ENCODE results near the gene DPYD.

The DPYD gene

DNA sequence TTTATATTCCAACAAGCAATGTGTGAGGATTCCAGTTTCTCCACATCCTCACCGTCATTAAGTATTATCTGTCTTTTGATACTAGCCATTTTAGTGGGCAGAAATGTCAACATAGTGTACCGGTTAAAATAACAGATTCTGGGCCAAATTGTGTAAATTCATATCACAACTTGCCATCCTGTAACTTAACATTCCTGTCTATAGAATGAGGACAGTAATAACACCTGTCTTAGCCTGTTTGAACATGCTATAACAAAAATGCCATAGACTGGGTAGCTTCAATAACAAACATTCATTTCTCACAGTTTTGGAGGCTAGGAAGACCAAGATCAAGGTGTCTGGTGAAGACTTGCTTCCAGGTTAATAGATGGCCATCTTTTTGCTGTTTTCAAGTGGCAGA lies 708.2 kb downstream of the DPYD start:
- Histone ChIP-seq H3K9me3 (ENCODE audit: severe bottlenecking) (no peaks in the 10 kb centered on the region), H3K27ac (ENCODE audit: poor library complexity, severe bottlenecking) (no peak overlapping the region), H3K4me1 (ENCODE audit: insufficient read depth, poor library complexity, severe bottlenecking) (no peaks in the 10 kb centered on the region), H3K36me3 (ENCODE audit: low read depth) (no peaks in the 10 kb centered on the region), H3K27me3 (ENCODE audit: insufficient read depth, poor library complexity, severe bottlenecking) (no peaks in the 10 kb centered on the region), H3K4me3 (ENCODE audit: severe bottlenecking) (no peak overlapping the region)
- ATAC-seq (ENCODE audit: low read depth) (no peak), DNase-seq (ENCODE audit: low spot score) (no peak)
- no peak for TF ChIP-seq CTCF (IDR thresholded peaks at IDR 0.05; ENCODE audit: poor library complexity, severe bottlenecking)

DNA sequence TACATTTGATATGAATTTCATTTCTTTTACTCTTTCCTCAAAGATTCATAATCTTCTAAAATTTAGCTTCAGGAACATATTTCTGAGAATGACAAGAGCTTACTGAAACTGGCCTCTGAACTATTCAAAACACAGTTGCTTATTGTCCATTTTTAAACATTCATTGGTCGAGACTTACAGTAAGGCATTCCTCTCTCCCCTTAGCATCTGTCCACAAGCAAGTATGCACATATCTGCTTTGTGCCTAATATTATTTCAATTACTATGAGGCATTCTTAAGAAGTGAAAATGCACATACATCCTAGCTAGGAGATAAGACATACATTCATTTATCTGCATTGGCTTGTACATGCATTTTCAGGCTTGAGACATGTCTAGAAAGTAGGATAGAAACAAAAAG lies 710.5 kb downstream of the DPYD start:
- Histone ChIP-seq H3K27me3 (ENCODE audit: insufficient read depth, poor library complexity, severe bottlenecking) (no peaks in the 10 kb centered on the region), H3K9me3 (ENCODE audit: severe bottlenecking) (no peaks in the 10 kb centered on the region), H3K27ac (ENCODE audit: poor library complexity, severe bottlenecking) (no peak overlapping the region), H3K36me3 (ENCODE audit: low read depth) (no peaks in the 10 kb centered on the region), H3K4me1 (ENCODE audit: insufficient read depth, poor library complexity, severe bottlenecking) (no peaks in the 10 kb centered on the region), H3K4me3 (ENCODE audit: severe bottlenecking) (no peak overlapping the region)
- no peak for ATAC-seq (ENCODE audit: low read depth)
- DNase-seq (ENCODE audit: low spot score) = no peak
- no peak for TF ChIP-seq CTCF (IDR thresholded peaks at IDR 0.05; ENCODE audit: poor library complexity, severe bottlenecking)

DNA sequence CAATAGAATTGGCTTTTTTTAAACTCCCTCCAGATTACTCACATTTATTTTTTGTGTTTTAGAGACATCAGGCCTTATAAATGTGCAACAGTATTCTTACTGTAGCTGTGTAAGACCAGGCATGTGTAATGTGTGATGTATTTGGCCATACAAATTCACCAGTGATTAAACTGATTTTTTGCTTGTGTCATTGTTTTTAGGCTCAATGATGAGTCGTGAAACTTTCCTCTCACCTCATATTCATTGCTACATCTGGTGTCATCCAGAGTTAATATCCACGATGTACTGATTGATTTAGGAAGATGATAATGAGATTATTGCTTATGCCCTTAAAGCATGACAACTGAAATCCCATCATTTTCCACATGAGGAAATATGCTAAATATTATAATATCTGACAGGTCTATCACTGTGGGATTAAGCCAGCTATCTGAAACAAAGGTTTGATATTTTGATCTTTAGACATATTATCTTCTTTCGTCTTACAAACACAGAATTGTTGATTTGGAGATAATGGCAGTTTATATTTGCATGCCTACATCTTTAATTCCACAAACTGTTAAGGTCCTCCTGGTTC lies 711.4 kb downstream of the DPYD start:
- TF ChIP-seq CTCF (IDR thresholded peaks at IDR 0.05; ENCODE audit: poor library complexity, severe bottlenecking) = no peak
- Histone ChIP-seq H3K4me3 (ENCODE audit: severe bottlenecking) (no peak overlapping the region), H3K4me1 (ENCODE audit: insufficient read depth, poor library complexity, severe bottlenecking) (no peaks in the 10 kb centered on the region), H3K9me3 (ENCODE audit: severe bottlenecking) (no peaks in the 10 kb centered on the region), H3K36me3 (ENCODE audit: low read depth) (no peaks in the 10 kb centered on the region), H3K27me3 (ENCODE audit: insufficient read depth, poor library complexity, severe bottlenecking) (no peaks in the 10 kb centered on the region), H3K27ac (ENCODE audit: poor library complexity, severe bottlenecking) (no peak overlapping the region)
- DNase-seq (ENCODE audit: low spot score) = no peak
- ATAC-seq (ENCODE audit: low read depth) = no peak

GRCh38 chr1:97207868-97208267 lies 713.0 kb downstream of the DPYD start:
- TF ChIP-seq CTCF (IDR thresholded peaks at IDR 0.05; ENCODE audit: poor library complexity, severe bottlenecking) = no peak
- Histone ChIP-seq H3K9me3 (ENCODE audit: severe bottlenecking) (no peaks in the 10 kb centered on the region), H3K27me3 (ENCODE audit: insufficient read depth, poor library complexity, severe bottlenecking) (no peaks in the 10 kb centered on the region), H3K36me3 (ENCODE audit: low read depth) (no peaks in the 10 kb centered on the region), H3K27ac (ENCODE audit: poor library complexity, severe bottlenecking) (no peak overlapping the region), H3K4me1 (ENCODE audit: insufficient read depth, poor library complexity, severe bottlenecking) (no peaks in the 10 kb centered on the region), H3K4me3 (ENCODE audit: severe bottlenecking) (no peak overlapping the region)
- DNase-seq (ENCODE audit: low spot score) (no peak), ATAC-seq (ENCODE audit: low read depth) (no peak)

- TF ChIP-seq CTCF (IDR thresholded peaks at IDR 0.05; ENCODE audit: poor library complexity, severe bottlenecking) = no peak
- Histone ChIP-seq H3K27me3 (ENCODE audit: insufficient read depth, poor library complexity, severe bottlenecking) (no peaks in the 10 kb centered on the region), H3K36me3 (ENCODE audit: low read depth) (no peaks in the 10 kb centered on the region), H3K4me3 (ENCODE audit: severe bottlenecking) (no peak overlapping the region), H3K4me1 (ENCODE audit: insufficient read depth, poor library complexity, severe bottlenecking) (no peaks in the 10 kb centered on the region), H3K27ac (ENCODE audit: poor library complexity, severe bottlenecking) (no peak overlapping the region), H3K9me3 (ENCODE audit: severe bottlenecking) (no peaks in the 10 kb centered on the region)
- ATAC-seq (ENCODE audit: low read depth) (no peak), DNase-seq (ENCODE audit: low spot score) (no peak)
Measured at GRCh38 chr1:97204468-97204867, 716.4 kb downstream of the DPYD start.

Measured in RWPE2 (cell line).